Measurements from ENCODE around the gene FGD2.

The FGD2 gene

DNA sequence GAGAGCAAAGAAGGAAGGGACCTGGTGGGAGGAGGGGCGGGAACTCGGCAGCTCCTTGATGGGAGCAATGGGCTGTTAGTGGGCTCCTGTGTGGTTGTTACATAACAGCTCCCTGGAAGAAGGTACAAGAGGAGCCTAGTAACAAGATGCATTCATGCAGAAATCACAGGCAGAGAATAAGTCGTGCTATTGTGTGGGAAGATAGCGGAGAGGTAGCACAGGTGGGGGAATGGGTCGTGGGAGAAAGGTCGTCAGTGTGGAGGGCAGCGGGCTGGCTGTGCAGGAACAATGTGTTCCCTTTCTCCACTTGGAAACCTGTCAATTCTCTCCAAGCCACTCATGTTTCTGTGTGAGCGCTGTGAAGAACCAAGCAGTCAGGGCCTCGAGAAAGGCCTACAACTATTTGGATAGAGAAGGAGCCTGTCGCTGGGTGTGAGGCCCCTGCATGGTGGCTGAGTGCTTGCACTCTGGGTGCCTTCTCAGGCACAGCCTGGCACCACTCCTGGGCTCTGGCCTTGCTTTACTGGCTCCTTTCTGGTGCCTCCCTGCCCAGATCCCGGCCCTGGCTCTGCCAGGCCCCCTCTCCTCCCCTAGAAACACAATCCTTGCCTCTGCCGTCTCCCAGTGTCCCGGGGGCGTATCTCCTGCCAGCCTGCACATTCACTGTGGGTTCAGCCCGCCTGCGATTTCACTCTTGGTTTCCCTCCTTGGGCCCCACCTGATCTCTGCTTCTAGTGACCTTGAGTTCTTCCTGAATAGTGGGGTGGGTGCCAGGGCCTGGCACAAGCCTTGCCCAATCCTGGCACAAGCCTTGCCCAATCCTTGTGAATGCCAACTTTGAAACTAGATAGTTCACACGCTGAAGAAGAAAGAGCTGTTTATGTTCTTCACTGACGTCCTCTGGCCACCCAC, 7.4 kb upstream of the FGD2 start:
- no peak for DNase-seq (ENCODE audit: low spot score)

GRCh38 chr6:36998723-36999038, 6.8 kb upstream of the FGD2 start:
- no peak for DNase-seq (ENCODE audit: low spot score)

- DNase-seq (ENCODE audit: low spot score): no peak
Measured at GRCh38 chr6:36999061-36999750, 6.2 kb upstream of the FGD2 start.

- DNase-seq (ENCODE audit: low spot score): no peak
Measured at GRCh38 chr6:36999751-37000125, 5.7 kb upstream of the FGD2 start.

DNA sequence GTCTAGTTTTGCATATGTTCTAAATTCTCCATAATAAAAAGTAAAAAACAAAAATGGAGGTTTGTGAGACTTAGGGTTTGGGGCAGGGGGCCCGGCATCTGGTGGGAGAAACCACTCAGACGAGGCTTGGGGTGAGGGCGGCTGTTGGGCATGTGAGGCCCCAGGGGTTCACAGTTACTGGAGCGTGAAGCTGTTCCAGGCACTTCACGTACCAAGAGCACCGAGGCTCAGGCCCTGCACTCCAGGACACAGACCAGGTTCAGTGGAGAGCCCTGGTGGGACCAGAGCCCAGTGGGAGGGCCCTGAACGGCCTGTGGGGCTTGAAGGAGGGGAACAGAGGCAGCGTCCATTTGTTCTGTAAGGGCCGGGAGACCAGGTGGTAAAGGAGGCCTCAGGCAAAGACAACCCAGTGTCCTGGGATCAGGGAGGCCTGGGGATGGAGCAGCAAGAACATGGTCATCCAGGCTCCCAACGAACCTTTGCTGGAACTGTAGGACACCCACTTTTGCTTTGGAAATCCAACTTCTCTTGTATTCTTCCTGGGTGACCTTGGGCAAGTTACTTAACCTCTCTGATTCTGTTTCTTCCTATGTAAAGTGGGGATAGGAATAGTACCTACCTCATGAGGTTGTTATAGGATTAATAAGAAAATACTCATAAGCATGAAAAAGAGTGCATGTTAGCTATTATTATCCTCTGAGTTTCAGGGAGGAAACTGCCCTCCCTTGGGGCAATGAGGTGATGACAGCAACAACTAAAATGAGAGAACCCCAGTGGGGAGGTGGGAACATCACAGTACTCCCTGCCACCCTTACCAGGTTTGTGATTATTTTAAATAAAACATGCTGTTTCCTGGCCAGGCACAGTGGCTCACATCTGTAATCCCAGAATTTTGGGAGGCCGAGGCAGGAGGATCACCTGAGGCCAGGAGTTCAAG, 1.1 kb upstream of the FGD2 start:
- no peak for DNase-seq (ENCODE audit: low spot score)

DNA sequence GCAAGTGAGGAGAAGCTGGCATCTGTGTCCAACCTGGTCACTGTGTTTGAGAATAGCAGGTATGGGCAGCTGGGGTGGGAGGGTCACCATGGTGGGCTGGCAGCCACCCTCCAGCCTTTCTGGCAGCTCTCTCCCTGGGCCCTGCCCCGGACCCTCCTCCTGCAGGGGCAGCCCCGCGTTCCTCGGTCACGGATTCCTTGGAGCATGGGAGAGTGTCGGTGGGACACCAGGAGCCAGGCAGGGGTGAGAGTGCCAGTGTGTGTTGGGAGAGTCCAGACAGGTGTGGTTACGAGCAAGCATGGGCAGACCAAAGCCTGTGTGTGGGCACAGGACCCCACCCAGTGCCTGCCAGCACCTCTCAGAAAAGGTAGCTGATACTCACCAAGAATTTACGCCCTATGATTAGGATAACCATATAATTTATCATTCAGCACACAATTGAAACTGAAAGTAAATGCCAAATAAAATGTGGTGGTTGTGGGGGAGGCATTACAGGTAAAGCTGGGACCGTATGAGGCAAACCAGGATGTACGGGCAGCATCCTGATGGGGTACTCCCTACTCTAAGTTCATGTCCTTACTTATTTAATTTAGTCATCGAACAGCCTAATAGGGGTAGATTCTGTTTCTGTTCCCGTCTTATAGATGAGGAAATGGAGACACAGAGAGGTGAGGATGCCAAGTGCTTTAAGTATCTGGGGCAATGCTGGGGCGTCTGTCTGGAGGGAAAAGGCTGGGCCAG, 542 bp downstream of the FGD2 start:
- no peak for DNase-seq (ENCODE audit: low spot score)

DNA sequence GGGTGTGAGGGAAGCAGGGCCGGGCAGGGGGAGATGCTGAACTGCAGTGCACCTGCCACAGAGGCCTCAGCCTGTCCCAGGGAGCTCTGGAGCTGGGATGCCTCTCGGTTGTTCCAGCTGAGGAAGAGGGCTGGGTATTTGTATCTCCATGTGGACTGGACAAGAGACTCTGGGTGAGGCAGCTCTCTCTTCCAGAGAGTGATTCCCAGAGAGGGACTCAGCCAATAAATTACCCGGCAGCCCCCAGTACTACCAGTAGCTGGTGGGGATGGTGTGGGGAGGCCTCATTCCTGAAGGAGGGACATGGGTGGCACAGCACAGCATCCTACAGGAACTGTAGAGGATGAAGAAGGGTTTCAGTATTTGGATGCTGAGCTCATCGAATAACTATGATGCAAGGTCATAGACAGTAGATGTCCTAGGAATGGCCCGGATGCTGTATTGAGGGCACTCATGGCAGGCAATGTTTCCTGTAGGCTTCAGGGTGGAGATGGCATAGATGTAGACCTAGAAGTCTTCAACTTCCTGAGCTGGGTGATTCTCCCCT, 1.4 kb downstream of the FGD2 start:
- peak; percentile 64 for DNase-seq (ENCODE audit: low spot score)

GRCh38 chr6:37007340-37008043, 2.0 kb downstream of the FGD2 start:
- DNase-seq (ENCODE audit: low spot score): no peak

- no peak for DNase-seq (ENCODE audit: low spot score)
Measured at GRCh38 chr6:37008484-37009465, 3.3 kb downstream of the FGD2 start.

DNA sequence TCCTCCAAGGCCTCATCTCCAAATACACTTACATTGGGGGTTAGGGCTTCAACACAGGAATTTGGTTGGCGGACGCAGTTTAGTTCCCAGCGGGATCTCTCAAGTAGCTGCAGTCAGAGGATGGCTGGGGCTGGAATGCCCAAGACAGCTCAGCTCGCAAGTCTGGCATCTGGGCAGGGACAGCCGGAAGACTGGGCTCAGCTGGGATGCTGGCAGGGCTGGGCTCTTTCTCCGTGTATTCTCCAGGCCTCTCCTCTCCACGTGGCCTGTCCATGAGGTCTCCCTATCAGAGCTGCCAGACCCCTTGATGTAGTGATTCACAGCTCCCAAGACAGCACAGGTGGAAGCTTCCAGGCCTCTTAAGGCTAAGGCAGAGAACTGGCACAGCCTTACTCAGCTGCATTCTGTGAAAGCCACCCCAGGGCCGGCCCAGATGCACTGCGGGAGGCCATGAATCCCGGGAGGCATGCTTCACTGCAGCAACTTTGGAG, 5.0 kb downstream of the FGD2 start:
- DNase-seq (ENCODE audit: low spot score): no peak

GRCh38 chr6:37011656-37012378, 6.4 kb downstream of the FGD2 start:
- peak; percentile 41 for DNase-seq (ENCODE audit: low spot score)

DNA sequence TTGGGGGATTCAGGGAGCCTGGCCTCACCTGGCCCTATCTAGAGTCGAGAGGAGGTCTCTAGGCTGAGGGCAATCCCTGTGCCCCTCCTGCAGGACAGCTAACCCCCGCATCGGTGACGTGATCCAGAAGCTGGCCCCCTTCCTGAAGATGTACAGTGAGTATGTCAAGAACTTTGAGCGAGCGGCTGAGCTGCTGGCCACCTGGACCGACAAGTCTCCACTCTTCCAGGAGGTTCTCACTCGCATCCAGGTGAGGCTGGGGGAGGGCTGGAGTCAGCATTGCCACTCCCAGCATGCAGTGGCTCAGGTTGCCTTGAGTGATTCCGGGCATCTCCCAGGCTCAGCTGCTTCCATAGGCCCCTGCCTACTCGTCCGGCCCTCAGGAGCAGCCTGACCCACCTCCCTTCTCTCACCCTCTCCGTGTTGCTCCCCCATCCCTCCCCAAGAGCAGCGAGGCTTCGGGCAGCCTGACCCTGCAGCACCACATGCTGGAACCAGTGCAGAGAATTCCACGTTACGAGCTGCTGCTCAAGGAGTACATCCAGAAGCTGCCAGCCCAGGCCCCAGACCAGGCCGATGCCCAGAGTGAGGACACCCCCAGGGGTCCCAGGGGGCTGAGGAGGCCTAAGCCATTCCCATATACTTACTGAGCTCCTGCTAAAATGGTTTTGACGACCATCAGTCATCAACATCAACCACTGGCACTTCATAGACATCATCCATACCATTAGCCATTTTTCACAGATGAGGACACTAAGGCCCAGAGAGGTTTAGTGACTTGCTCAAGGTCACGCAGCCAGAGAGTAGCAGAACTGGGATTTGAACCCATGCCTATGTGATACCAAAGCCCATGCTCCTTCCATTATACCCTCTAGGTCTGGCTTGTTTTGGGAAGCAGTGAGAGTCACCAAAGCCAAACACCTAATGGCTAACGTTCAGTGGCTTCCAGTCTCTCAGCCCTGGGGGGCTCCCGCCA, 8.3 kb downstream of the FGD2 start:
- DNase-seq (ENCODE audit: low spot score): no peak

DNA sequence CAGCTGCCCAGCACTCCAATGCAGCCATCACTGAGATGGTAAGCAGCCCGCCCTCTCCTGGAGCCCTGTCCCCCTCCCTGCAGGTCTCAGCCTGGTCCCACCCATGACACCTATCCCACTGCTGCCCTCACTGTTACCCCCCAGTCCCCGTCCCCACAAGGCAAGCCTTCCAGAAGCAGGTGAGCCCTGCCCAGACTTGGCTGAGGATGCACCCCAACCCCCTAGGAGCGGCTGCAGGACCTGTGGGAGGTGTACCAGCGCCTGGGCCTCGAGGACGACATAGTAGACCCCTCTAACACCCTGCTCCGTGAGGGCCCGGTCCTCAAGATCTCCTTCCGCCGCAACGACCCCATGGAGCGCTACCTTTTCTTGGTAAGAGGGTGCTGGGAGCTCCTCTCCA, 9.2 kb downstream of the FGD2 start:
- DNase-seq (ENCODE audit: low spot score): no peak

- no peak for DNase-seq (ENCODE audit: low spot score)
Measured at GRCh38 chr6:37015532-37015931, 10.1 kb downstream of the FGD2 start.

DNA sequence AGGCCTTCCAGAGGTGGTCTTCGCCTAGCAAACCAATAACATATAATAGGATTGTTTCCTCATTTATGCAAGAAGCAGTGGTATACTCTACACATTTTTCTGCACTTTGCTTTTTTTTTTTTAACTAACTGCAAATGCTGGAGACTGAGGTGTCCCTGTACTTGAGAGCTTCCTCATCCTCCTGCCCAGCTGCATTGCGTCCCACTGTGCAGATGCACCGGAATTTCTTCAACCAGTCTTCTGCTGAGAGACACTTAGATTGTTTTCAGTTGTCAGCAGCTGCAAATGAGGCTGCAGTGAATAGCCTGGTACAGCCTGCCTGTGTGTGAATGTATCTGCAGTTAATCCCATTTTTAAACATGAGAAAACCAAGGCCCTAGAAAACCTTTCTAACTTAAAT, 11.5 kb downstream of the FGD2 start:
- no peak for DNase-seq (ENCODE audit: low spot score)

DNA sequence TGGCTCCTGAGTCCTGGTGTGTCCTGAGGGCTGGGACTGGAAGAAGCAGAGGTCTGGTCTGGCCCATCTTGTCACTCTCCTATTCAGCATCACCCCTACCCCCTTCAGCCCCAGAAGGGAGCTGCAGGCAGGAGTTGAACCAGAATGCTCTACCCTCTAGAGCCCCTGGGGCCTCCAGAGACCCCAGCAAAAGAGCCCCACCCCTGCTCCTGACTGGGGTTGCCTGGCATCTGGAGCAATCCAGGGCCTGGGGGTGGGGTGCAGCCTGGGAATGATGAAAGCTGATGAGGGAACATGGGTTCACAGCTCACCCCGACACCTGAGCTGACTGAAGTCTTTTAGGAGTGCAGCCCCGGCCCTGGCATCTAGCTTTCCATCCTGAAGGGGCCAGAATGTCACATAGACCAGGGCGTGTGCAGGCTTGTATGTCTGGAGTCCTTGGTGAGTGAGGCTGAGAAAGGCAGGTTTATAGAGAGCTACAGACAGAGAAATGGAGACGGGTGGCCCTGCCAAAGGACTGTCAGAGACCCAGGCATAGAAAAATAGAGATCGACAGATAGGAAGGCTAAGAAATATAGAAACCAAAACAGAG, 12.2 kb downstream of the FGD2 start:
- DNase-seq (ENCODE audit: low spot score): no peak

All from AG08395 (cell line).